CD14-positive monocyte (primary cell): ENCODE data around the gene SERINC2. TPM values are rescaled to one million over a fixed set of nuclear protein-coding genes. Genes with fewer than 3 reads are reported as not detected.

Experiments used
- DNase-seq, 3 donors: peaks; one replicate each; pipeline ENCODE4 v3.0.0-alpha.2; 2011 to 2022
- H2AFZ ChIP-seq: 2 replicates; pipeline ENCODE4 v1.6.0; 2012; ENCODE audit warnings: mild to moderate bottlenecking, low read depth, low read length, inconsistent platforms; ENCODE audit not compliant: insufficient read depth, poor library complexity, severe bottlenecking
- H3K27ac ChIP-seq, 2 donors: 1 replicate in 1 of 2; 2 replicates in 1 of 2; pipeline ENCODE4 v1.5.1; 2012 to 2013; ENCODE audit warnings: low read length in 2 of 2, control low read depth in 1 of 2, inconsistent platforms in 1 of 2, low read depth in 1 of 2, mild to moderate bottlenecking in 1 of 2
- H3K27me3 ChIP-seq, 2 donors: one replicate each; pipeline versions ENCODE4 v1.6.0 to v1.6.1; 2011 to 2013; ENCODE audit warnings: low read length in 2 of 2; ENCODE audit not compliant: control insufficient read depth in 2 of 2, insufficient read depth in 2 of 2
- H3K36me3 ChIP-seq, 2 donors: replicated peaks in 1 of 2; 1 replicate in 1 of 2; 2 replicates in 1 of 2; pipeline versions ENCODE4 v1.5.1 to v1.6.1; 2012 to 2013; ENCODE audit warnings: low read length in 2 of 2, control low read depth in 1 of 2, inconsistent platforms in 1 of 2, mild to moderate bottlenecking in 1 of 2; ENCODE audit not compliant: insufficient read depth in 2 of 2, control insufficient read depth in 1 of 2
- H3K4me1 ChIP-seq, 2 donors: 1 replicate in 1 of 2; 2 replicates in 1 of 2; pipeline versions ENCODE4 v1.5.1 to v1.6.1; 2012 to 2013; ENCODE audit warnings: low read length in 2 of 2, control low read depth in 1 of 2, inconsistent platforms in 1 of 2, mild to moderate bottlenecking in 1 of 2, moderate library complexity in 1 of 2; ENCODE audit not compliant: insufficient read depth in 2 of 2, control insufficient read depth in 1 of 2
- H3K4me2 ChIP-seq: replicated peaks from 2 replicates; pipeline ENCODE3; 2012; ENCODE audit warnings: low read length, moderate library complexity, mild to moderate bottlenecking; ENCODE audit not compliant: poor library complexity, severe bottlenecking; ENCODE audit errors: extremely low read depth
- H3K4me3 ChIP-seq, 3 experiments: fragments of 200-600 bp in 1 of 3; sonication (generic) in 1 of 3; replicated peaks in 1 of 3; 1 replicate in 2 of 3; 2 replicates in 1 of 3; pipeline ENCODE4 v1.5.1; 2011 to 2013; ENCODE audit warnings: low read length in 3 of 3, mild to moderate bottlenecking in 3 of 3, control low read depth in 2 of 3, low read depth in 2 of 3, inconsistent platforms in 1 of 3, moderate library complexity in 1 of 3
- H3K79me2 ChIP-seq: 2 replicates; pipeline ENCODE4 v1.6.0; 2012; ENCODE audit warnings: mild to moderate bottlenecking, control low read depth, inconsistent platforms, low read length, moderate library complexity; ENCODE audit not compliant: insufficient read depth
- H3K9ac ChIP-seq: 2 replicates; pipeline ENCODE4 v1.6.0; 2017; ENCODE audit warnings: low read length, mild to moderate bottlenecking; ENCODE audit not compliant: insufficient read depth, poor library complexity, severe bottlenecking
- H3K9me3 ChIP-seq, 2 donors: replicated peaks in 1 of 2; 1 replicate in 1 of 2; 2 replicates in 1 of 2; pipeline versions ENCODE4 v1.5.1 to v1.6.1; 2012 to 2013; ENCODE audit warnings: low read length in 2 of 2, control low read depth in 1 of 2; ENCODE audit not compliant: control insufficient read depth in 1 of 2, insufficient read depth in 1 of 2
- H4K20me1 ChIP-seq: 2 replicates; pipeline ENCODE4 v1.6.0; 2012; ENCODE audit warnings: mild to moderate bottlenecking, low read length, control low read depth, moderate library complexity; ENCODE audit not compliant: insufficient read depth
- H3K27ac Mint-ChIP-seq, 7 donors: one replicate each; pipeline ENCODE4 v1.8.0; 2020; ENCODE audit warnings: mild to moderate bottlenecking in 7 of 7, mixed read lengths in 7 of 7, moderate library complexity in 6 of 7, inconsistent platforms in 2 of 7
- H3K27me3 Mint-ChIP-seq, 3 donors: one replicate each; pipeline ENCODE4 v1.8.0; 2021 to 2022; ENCODE audit warnings: low read depth in 3 of 3, mild to moderate bottlenecking in 3 of 3, mixed read lengths in 3 of 3, moderate library complexity in 3 of 3, inconsistent platforms in 1 of 3
- H3K36me3 Mint-ChIP-seq, 2 donors: one replicate each; pipeline ENCODE4 v1.8.0; 2020; ENCODE audit warnings: mixed read lengths in 2 of 2, inconsistent platforms in 1 of 2, mild to moderate bottlenecking in 1 of 2
- H3K4me1 Mint-ChIP-seq: one replicate; pipeline ENCODE4 v1.8.0; 2020; ENCODE audit warnings: mild to moderate bottlenecking, mixed read lengths
- H3K4me3 Mint-ChIP-seq, 2 donors: one replicate each; pipeline ENCODE4 v1.8.0; 2020; ENCODE audit warnings: mild to moderate bottlenecking in 2 of 2, mixed read lengths in 2 of 2, moderate library complexity in 1 of 2
- H3K9me3 Mint-ChIP-seq, 7 donors: one replicate each; pipeline ENCODE4 v1.8.0; 2020 to 2022; ENCODE audit warnings: mixed read lengths in 7 of 7, mild to moderate bottlenecking in 6 of 7, moderate library complexity in 6 of 7, inconsistent platforms in 2 of 7
- CTCF ChIP-seq: fragments of 200-600 bp; IDR thresholded peaks from one replicate; pipeline ENCODE4 v1.8.0; 2022; ENCODE audit warnings: antibody characterized with exemption, mild to moderate bottlenecking
- WGBS: methylation state at CpG from one replicate; pipeline ENCODE4 v1.1.5; 2013; ENCODE audit warnings: missing lambda C conversion rate; ENCODE audit not compliant: insufficient coverage; 5-methylcytosine and 5-hydroxymethylcytosine counted together
- intact Hi-C, 2 donors: fragments of 100-400 bp; cut with micrococcal nuclease; formaldehyde crosslinking; loops; one replicate each; pipeline versions ENCODE4 v1.15.0 to v1.15.1; 2023
- polyA plus RNA-seq, 3 donors: library from polyadenylated mRNA; depleted of rRNA in 1 of 3; unstranded in 2 of 3; stranded (reverse) in 1 of 3; fragments of 300-500 nt in 2 of 3; fragments of >200 nt in 1 of 3; fragmentation: Illumina TruSeq in 2 of 3; gene quantifications; 1 replicate in 2 of 3; 2 replicates in 1 of 3; pipeline ENCODE4 v1.2.3, GENCODE V29; 2012 to 2021

SERINC2 gene
- polyA plus RNA-seq, 3 donors = 4.1 to 12.6 (median 7.8) TPM

DNA sequence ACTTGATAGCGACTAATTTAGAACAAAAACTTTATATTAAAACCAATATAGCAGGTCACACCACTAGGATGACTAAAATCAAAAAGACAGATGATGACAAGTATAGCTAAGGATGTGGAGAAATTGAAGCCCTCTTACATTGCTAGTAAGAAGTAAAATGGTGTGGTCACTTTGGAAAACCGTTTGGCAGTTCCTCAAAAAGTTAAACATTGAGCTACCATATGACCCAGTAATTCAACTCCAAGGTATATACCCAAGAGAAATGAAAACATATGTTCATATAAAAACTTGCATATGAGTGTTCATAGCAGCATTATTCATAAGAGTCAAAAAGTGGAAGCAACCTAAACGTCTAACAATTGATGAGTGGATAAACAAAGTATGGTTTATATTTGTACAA lies 13.0 kb upstream of the SERINC2 start:
- Histone ChIP-seq H3K4me1 (peaks cover 12 to 31% of the 10 kb centered on the region in 2 donors), H3K9ac (no peak overlapping the region), H2AFZ (no peak overlapping the region), H3K9me3 (no peaks in the 10 kb centered on the region), H3K4me3 (no peak overlapping the region), H3K79me2 (no peaks in the 10 kb centered on the region), H3K27ac (no peak overlapping the region), H3K4me2 (no peak overlapping the region), H3K36me3 (no peaks in the 10 kb centered on the region), H4K20me1 (no peaks in the 10 kb centered on the region), H3K27me3 (no peaks in the 10 kb centered on the region)
- H3K4me1 Mint-ChIP-seq = peaks cover 36% of the 10 kb centered on the region
- H3K27me3 Mint-ChIP-seq = peaks cover 0 to 7% (median 4%) of the 10 kb centered on the region in 3 donors
- no peaks in the 10 kb centered on the region for H3K9me3 Mint-ChIP-seq
- H3K36me3 Mint-ChIP-seq = no peaks in the 10 kb centered on the region
- TF ChIP-seq CTCF = no peak
- no peak overlapping the region for H3K27ac Mint-ChIP-seq
- WGBS = no CpG with 5 or more reads among the region's 3 CpGs
- no peak overlapping the region for H3K4me3 Mint-ChIP-seq
- intact Hi-C loops = loop anchor here in 1 of 2 donors (5.0 kb wide), 1 partner anchor 147 kb away; no protein-coding TSS in a partner anchor
- no peak for DNase-seq

GRCh38 chr1:31400393-31400792 lies 12.6 kb upstream of the SERINC2 start:
- peak overlapping the region in 1 of 7 donors; percentile 63 for H3K27ac Mint-ChIP-seq
- H3K79me2 ChIP-seq = no peaks in the 10 kb centered on the region
- 0% methylated on average over 3 of the region's 3 CpGs for WGBS
- H3K4me2 ChIP-seq = no peak overlapping the region
- DNase-seq = peak in 2 of 3 donors; percentile 49 to 59
- H3K9me3 Mint-ChIP-seq = no peaks in the 10 kb centered on the region
- TF ChIP-seq CTCF = no peak
- no peak overlapping the region for H3K27ac ChIP-seq
- H3K4me3 ChIP-seq = no peak overlapping the region
- no peaks in the 10 kb centered on the region for H3K9me3 ChIP-seq
- no peak overlapping the region for H2AFZ ChIP-seq
- peaks cover 33% of the 10 kb centered on the region for H3K4me1 Mint-ChIP-seq
- H3K4me1 ChIP-seq = peaks cover 12 to 28% of the 10 kb centered on the region in 2 donors
- no peak overlapping the region for H3K9ac ChIP-seq
- H4K20me1 ChIP-seq = no peaks in the 10 kb centered on the region
- no peaks in the 10 kb centered on the region for H3K27me3 ChIP-seq
- H3K4me3 Mint-ChIP-seq = no peak overlapping the region
- no peaks in the 10 kb centered on the region for H3K36me3 ChIP-seq
- intact Hi-C loops = no loop called here
- H3K27me3 Mint-ChIP-seq = peaks cover 0 to 7% (median 3%) of the 10 kb centered on the region in 3 donors
- no peaks in the 10 kb centered on the region for H3K36me3 Mint-ChIP-seq
